GM12891 (cell line): ENCODE results near the gene ACY1.

Experiments used
- PAX5 ChIP-seq: IDR thresholded peaks from 2 replicates; pipeline ENCODE4 v1.6.1; 2011; ENCODE audit warnings: low read length, moderate library complexity, mild to moderate bottlenecking; ENCODE audit not compliant: insufficient read depth, severe bottlenecking
- POLR2A ChIP-seq: IDR thresholded peaks from 2 replicates; pipeline ENCODE4 v1.6.1; 2011; ENCODE audit warnings: low read depth, low read length, control low read depth
- POLR2AphosphoS5 ChIP-seq: IDR thresholded peaks from 2 replicates; pipeline ENCODE4 v1.6.1; 2011; ENCODE audit warnings: low read depth, low read length, control low read depth
- POU2F2 ChIP-seq: IDR thresholded peaks from 2 replicates; pipeline ENCODE4 v1.6.1; 2011; ENCODE audit warnings: low read depth, mild to moderate bottlenecking, control low read depth, low read length, moderate library complexity
- SPI1 ChIP-seq: IDR thresholded peaks from 2 replicates; pipeline ENCODE4 v1.6.1; 2011; ENCODE audit warnings: low read depth, low read length, control low read depth
- TAF1 ChIP-seq: IDR thresholded peaks from 2 replicates; pipeline ENCODE4 v1.6.1; 2011; ENCODE audit warnings: low read depth, low read length, control low read depth

- no peak for TF ChIP-seq POLR2A
- no peak for TF ChIP-seq POLR2AphosphoS5
- TF ChIP-seq TAF1, result no peak
- TF ChIP-seq POU2F2, result no peak
- no peak for TF ChIP-seq SPI1
- TF ChIP-seq PAX5, result no peak
Observed at GRCh38 chr3:52001443-52001974, 18.2 kb downstream of the ACY1 start.
